Stimulated activated CD8-positive, alpha-beta memory T cell treated with anti-CD3 and anti-CD28 coated beads, Interleukin-2, amount 100 ng/mL, for 48 hours (primary cell): Measurements from ENCODE around the gene LMTK2.

ENCODE experiments used
- DNase-seq, 2 donors: peaks; one replicate each; pipeline ENCODE4 v3.0.0-alpha.2; 2020; ENCODE audit warnings: low read depth in 2 of 2

LMTK2 gene

GRCh38 chr7:98137134-98137825 is 30.6 kb downstream of the LMTK2 start:
- DNase-seq, result no peak

DNA sequence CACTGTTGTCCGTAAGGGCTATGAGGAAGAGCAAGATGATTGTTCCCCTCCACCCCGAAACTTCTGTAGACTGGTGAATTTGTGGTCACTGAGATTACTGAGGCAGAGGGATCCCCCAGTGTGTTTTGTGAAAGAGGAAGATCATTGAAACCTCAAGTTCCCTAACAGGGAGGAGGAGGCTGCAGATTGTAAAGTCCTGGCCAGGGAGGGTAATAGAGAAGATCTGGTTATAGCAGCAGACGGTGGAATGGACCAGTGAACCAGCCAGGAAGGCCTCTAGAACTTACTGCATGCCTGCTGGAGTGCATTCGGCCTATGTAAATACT is 31.1 kb downstream of the LMTK2 start:
- no peak for DNase-seq

DNA sequence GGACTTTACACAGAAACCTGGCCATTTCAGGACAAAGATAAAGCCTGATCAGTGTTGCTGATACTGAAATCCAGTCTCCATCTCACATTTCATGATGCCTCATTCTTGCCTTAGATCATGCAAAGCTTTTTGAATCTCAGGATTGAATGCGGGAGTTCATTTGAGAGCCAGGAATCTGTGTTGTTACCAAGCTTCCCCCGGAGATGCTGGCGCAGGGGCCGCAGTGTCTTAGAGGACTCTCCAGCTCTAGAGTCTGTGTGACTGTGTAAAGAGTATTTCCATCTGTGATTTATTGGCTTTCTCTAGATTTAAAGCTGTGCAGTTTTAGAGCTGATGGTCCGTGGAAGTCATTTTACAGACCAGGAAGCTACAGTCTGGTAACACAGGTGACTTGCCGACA is 32.0 kb downstream of the LMTK2 start:
- no peak for DNase-seq

DNA sequence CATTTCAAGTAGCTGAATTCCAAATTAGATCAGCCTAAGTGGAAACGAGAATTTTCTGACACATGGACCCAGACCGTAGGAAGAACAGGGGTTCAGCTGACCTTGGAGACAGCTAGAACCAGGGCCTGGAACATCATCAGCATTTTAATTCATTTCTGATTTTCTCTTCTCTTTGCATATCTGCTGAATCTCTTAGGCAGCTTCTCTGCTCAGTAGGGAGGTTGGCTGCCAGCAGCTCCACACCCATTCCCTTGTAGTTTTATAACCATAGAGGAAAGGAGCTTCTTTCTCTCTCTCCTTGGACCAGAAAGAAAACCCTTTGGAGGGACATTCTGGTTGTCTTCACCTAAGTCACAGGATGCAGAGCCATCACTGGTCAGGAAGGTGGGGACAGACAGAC is 36.0 kb downstream of the LMTK2 start:
- no peak for DNase-seq

DNA sequence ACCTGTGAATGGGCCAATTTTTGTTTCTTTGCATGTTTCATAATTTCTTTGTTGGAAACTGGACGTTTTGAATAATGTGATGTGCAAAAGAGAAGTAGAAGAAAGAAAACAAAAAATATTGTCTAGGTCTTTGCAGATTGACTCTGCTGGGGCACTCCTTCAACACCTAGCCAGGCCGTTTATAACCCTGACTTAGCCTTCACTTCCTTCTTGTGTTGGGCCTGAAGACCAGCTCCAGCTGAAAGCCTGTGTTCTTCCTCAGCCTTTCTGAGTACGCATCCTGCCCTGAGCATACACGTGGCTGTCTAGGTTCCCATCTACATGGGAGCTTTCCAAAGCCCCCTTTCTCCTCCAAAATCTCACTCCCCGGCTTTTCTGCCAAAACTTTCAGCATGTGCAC is 41.9 kb downstream of the LMTK2 start:
- DNase-seq, result no peak

DNA sequence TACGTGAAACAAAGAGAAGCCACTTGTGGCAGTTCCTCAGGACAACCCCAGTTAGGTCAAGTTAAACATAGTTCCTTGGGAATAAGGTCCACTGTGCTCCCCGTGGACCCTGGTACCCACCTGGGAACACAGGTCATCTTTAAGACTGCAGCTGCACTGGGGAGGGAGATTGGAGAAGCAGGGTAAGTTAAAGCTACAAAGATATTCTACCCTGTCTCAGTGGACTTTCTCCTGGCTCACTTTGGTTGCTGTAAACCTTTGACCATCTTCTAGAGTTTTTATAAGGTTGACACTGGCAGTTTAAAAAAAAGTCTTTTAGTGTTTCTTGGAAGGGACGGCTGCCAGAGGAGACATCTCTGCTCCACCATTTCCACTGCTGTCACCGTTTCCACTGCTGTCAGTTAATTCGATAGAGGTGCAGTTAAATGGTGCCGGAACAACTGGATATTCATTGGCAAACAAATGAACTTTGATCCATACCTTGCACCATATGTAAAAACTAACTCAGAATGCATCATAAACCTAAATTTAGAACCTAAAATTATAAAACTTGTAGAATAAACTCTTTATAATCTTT is 42.5 kb downstream of the LMTK2 start:
- DNase-seq, result no peak

- no peak for DNase-seq
These were observed 45.2 kb downstream of the LMTK2 start for GRCh38 chr7:98151884-98152283.

GRCh38 chr7:98156700-98157099 is 50.0 kb downstream of the LMTK2 start:
- no peak for DNase-seq

- DNase-seq, result no peak
These were observed 51.1 kb downstream of the LMTK2 start for GRCh38 chr7:98157761-98158160.

DNA sequence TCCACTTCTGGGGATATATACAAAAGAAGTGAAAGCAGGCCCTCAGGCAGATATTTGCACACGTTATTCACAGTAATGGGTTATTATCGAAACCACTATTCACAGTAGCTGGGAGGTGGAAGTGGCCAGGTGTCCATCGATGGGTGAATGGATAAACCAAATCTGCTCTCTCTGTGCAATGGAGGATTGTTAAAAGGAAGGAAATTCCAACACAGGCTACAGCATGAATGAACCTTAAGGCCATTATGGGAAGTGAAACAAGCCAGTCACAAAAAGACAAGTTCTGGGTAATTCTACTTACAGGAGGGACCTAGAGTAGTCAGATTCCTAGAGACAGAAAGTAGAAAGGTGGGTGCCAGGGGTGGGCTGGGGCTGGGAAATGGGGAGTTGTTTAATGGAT is 56.1 kb downstream of the LMTK2 start:
- no peak for DNase-seq

- DNase-seq, result no peak
These were observed 56.6 kb downstream of the LMTK2 start for GRCh38 chr7:98163269-98163668.

DNA sequence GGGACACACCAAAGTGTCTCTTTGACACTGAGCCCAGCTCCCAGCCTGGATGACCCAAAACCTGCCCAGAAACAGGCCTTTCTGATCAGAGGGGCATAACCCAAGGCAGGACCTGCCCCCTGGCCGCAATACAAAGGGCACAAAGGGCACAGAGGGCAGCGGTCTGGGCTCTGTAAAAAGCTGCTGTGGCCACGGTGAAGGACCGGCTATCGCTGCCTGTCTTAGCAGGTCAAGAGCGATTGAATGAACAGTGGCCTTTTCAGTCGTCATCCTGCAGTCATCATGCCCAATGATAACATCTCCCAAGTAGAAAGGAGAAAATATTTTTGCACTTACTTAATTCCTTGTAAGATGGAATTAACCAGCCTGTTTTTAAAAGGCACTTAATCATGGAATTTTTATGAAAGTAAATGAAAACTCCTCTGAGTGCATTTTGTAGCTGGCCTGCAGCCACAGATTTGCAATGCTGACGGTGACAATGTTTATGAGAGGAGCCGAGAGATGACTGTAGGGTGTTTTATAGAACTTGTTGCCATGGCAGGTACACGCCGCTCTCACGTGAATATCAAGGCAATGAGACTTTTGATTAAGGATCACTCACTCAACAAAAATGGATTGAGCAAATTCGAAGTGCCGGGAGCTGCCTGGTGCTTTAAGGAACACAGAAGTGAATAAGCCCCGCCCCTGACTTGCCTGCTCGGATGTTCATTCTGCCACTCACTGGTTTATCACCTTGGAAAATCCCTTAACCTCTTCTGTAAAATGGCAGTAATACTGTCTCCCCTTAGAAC is 57.2 kb downstream of the LMTK2 start:
- no peak for DNase-seq

DNA sequence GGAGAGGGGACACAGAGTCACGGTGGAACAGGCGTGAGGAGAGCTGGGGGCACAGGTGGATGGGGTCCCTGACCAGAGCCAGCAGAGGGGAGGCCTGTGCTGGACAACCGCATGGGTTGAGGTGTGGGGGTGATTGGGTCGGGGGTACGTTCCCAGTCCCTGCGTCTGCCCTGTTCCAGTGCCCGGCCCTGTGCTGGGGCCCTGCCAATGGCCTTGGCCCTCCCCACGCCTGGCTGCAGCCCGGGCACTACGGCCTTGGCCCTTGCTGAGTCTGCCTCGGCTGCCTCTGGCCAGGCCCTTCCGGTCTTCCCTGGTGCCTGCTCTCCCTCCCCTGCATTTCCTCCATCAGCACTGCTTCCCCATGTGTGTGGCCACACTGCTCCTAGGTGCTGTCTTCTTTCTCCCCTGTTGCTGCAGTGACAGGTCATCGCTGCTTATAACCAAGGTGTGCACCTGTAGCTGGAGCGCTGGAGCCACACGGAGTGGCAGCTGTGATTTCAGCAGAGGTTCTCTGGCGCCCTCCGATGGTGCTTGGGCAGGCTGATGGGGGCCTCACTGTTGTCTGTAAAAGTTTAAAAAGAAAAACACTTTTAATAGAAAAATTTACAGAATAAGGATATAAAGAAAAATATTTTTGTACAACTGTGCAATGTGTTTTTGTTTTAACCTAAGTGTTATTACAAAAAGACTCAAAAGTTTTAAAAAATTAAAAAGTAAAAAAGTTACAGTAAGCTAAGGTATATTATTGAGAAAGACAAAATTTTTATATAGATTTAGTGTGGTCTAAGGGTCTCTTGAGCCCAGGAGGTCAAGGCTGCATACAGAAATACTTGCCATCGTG is 59.4 kb downstream of the LMTK2 start:
- DNase-seq, result peak; percentile 46 to 47

DNA sequence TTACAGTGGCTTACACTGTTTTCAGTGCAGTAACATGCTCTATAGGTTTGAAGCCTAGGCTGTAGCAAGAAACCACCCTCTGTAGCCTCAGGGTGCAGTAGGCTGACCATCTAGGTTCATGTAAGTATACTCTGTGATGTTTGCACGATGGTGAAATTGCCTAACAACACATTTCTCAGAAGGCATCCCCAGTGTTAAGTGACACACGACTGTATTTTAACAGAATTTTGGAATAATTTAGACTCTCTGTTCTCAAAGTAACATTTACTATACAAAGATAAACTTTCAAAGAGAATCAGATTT is 60.0 kb downstream of the LMTK2 start:
- DNase-seq, result no peak

DNA sequence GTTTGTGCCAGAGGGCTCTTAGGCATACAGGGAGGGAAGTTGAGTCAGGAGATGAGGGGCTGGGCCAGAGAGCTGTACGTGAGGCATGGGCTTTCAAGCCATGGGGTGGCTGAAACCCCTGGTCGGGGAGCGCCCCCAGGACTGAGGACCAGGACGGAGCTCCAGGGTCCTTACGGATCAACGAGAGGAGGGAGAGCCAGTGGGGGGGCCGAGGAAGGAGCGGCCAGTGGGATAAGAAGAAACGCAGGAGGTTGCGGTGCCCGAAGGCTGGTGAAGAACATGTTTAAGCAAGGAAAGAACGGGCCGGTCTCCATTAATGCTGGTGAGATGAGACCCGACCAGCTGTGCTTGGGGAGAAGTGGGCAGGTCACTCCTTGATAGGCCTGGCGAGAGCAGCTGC is 61.0 kb downstream of the LMTK2 start:
- DNase-seq, result no peak

DNA sequence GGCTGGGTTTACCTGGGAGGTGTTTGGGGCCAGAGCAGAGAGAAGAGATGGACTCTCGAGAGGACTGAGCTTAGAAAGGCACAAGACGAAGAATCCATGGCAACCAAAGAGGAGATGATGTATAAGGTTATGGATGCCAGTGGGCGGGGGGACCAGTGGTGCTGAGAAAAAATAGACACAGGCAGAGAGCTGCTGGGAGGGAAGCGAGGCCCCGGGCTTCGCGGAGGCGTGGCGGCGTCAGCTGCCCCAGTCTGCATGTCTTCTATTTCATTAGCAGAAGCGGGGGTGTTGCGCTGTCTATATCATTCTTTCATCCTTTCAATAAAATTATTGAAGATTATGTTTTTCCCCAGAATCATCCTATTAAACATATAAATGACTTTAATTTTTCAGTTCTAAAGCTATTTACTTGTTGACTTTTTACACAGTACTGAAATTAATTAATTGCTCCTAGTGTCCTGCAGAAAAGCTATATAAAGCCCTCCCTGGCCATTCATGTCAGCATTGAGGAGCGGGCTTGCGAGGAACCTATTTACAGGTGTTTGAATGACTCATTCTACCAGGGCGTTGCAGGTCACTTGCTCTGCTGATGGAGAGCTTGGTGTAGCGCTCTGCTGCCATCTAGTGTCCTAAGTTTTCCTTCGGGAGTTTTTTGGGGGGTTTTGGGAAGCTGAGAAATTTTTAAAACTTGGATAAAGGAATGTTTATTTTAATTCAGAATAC is 61.7 kb downstream of the LMTK2 start:
- DNase-seq, result peak in 1 of 2 donors; percentile 37

- no peak for DNase-seq
These were observed 62.4 kb downstream of the LMTK2 start for GRCh38 chr7:98168904-98169621.

GRCh38 chr7:98170966-98171365 is 64.3 kb downstream of the LMTK2 start:
- DNase-seq, result no peak

- no peak for DNase-seq
These were observed 64.8 kb downstream of the LMTK2 start for GRCh38 chr7:98171449-98171848.

GRCh38 chr7:98174334-98175259 is 67.9 kb downstream of the LMTK2 start:
- no peak for DNase-seq
